Lower leg skin (tissue), 3 donors: ENCODE results near the gene HOMER3.

Experiments
- POLR2A ChIP-seq, 2 donors: fragments of 450-650 bp; IDR thresholded peaks; one replicate each; pipeline ENCODE4 v1.6.1; 2016 to 2017; ENCODE audit warnings: antibody characterized with exemption in 2 of 2, mild to moderate bottlenecking in 1 of 2, moderate library complexity in 1 of 2
- TF ChIP-seq, protein P1 (sequence below), 3 donors: fragments of 450-650 bp; IDR thresholded peaks; one replicate each; pipeline ENCODE4 v1.5.1; 2016; ENCODE audit warnings: antibody characterized with exemption in 3 of 3, mild to moderate bottlenecking in 3 of 3, moderate library complexity in 2 of 3

DNA sequence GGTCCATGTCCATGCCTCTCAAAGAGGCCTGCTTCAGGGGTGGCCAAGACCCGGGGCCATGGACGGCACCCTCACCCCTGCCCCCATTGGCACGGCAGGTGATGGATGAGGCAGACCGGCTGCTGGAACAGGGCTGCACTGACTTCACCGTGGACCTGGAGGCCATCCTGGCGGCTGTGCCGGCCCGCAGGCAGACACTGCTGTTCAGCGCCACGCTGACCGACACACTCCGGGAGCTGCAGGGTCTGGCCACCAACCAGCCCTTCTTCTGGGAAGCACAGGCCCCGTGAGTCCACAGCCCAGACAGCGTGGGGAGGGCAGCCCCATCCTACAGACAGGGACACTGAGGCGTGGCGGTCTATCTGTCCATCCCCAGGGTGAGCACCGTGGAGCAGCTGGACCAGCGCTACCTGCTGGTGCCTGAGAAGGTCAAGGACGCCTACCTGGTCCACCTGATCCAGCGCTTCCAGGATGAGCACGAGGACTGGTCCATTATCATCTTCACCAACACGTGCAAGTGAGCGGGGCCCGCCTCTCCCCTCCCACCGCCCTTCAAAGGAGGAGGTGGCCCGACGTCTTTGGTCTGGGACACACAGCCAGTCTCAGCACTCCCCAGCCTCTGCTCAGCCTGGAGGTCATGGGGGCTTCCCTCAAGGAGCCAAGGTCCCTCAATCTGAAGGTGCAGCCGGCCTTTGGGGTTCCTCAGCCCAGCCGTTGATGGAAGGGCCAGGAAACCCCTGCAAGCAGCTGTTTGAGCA lies 18.6 kb downstream of the HOMER3 start:
- TF ChIP-seq, protein P1, sequence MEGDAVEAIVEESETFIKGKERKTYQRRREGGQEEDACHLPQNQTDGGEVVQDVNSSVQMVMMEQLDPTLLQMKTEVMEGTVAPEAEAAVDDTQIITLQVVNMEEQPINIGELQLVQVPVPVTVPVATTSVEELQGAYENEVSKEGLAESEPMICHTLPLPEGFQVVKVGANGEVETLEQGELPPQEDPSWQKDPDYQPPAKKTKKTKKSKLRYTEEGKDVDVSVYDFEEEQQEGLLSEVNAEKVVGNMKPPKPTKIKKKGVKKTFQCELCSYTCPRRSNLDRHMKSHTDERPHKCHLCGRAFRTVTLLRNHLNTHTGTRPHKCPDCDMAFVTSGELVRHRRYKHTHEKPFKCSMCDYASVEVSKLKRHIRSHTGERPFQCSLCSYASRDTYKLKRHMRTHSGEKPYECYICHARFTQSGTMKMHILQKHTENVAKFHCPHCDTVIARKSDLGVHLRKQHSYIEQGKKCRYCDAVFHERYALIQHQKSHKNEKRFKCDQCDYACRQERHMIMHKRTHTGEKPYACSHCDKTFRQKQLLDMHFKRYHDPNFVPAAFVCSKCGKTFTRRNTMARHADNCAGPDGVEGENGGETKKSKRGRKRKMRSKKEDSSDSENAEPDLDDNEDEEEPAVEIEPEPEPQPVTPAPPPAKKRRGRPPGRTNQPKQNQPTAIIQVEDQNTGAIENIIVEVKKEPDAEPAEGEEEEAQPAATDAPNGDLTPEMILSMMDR (IDR thresholded peaks at IDR 0.05), result no peak
- TF ChIP-seq POLR2A (IDR thresholded peaks at IDR 0.05), result no peak
